SU-DHL-6 (cell line): ENCODE results near the gene POLA1.

Source experiments
- CTCF ChIP-seq: fragments of 200-600 bp; sonication (generic); IDR thresholded peaks from one replicate; pipeline ENCODE4 v1.5.1; 2017; ENCODE audit warnings: antibody characterized with exemption, mild to moderate bottlenecking, low read length, moderate library complexity; ENCODE audit not compliant: insufficient read depth, poor library complexity, severe bottlenecking
- EZH2phosphoT487 ChIP-seq: fragments of 200-600 bp; sonication (generic), shearing (Covaris generic); conservative IDR thresholded peaks from 2 replicates; pipeline ENCODE4 v1.6.1; 2018; ENCODE audit warnings: mild to moderate bottlenecking, antibody characterized with exemption, low read length, moderate library complexity, mixed read lengths

GRCh38 chrX:24902806-24903205 is 209.1 kb downstream of the POLA1 start:
- TF ChIP-seq CTCF (no peak), EZH2phosphoT487 (no peak)
